Activated T-cell treated with anti-CD3 and anti-CD28 coated beads, Interleukin-2, amount 50 U/mL, for 72 hours (primary cell): ENCODE measurements around the gene SERPINE2. TPM values are rescaled to one million over a fixed set of nuclear protein-coding genes. Genes with fewer than 3 reads are reported as not detected.

ENCODE experiments used
- ATAC-seq, 2 donors: fragments of 150-1000 bp; cut with Tn5 transposase; replicated peaks in 1 of 2; 2 replicates each; pipeline ENCODE4 v1.10.0; 2021; ENCODE audit warnings: moderate library complexity in 2 of 2, mild to moderate bottlenecking in 1 of 2
- DNase-seq, 2 donors: peaks; one replicate each; pipeline ENCODE4 v3.0.0; 2021 to 2022; ENCODE audit warnings: mixed read lengths in 1 of 2
- H3K27ac Mint-ChIP-seq: one replicate; pipeline ENCODE4 v1.8.0; 2022; ENCODE audit warnings: mild to moderate bottlenecking, moderate library complexity, mixed read lengths
- H3K27me3 Mint-ChIP-seq: one replicate; pipeline ENCODE4 v1.8.0; 2022; ENCODE audit warnings: low read depth, mixed read lengths
- H3K36me3 Mint-ChIP-seq, 2 donors: one replicate each; pipeline ENCODE4 v1.8.0; 2022; ENCODE audit warnings: mixed read lengths in 2 of 2, mild to moderate bottlenecking in 1 of 2; ENCODE audit not compliant: insufficient read depth in 2 of 2
- H3K4me1 Mint-ChIP-seq: one replicate; pipeline ENCODE4 v1.8.0; 2022; ENCODE audit warnings: low read depth, mixed read lengths
- H3K4me3 Mint-ChIP-seq, 2 donors: one replicate each; pipeline ENCODE4 v1.8.0; 2022; ENCODE audit warnings: mild to moderate bottlenecking in 2 of 2, mixed read lengths in 2 of 2, moderate library complexity in 2 of 2
- H3K9me3 Mint-ChIP-seq, 2 donors: one replicate each; pipeline ENCODE4 v1.8.0; 2022; ENCODE audit warnings: mixed read lengths in 2 of 2
- total RNA-seq, 2 donors: library from RNA; stranded (reverse); gene quantifications; one replicate each; pipeline ENCODE4 v1.2.3, GENCODE V29; 2022

Gene SERPINE2
- total RNA-seq, 2 donors from 2014 or later: 62.9 to 81.6 TPM

- Mint-ChIP-seq H3K27ac (peak overlapping the region; percentile 11), H3K4me1 (peaks cover 78% of the 10 kb centered on the region), H3K9me3 (peaks cover 4 to 7% of the 10 kb centered on the region in 2 donors), H3K27me3 (no peaks in the 10 kb centered on the region), H3K36me3 (peaks cover 21 to 25% of the 10 kb centered on the region in 2 donors), H3K4me3 (peak overlapping the region; percentile 52 to 69)
- ATAC-seq (peak; percentile 31 to 43), DNase-seq (no peak)
Measured at GRCh38 chr2:223936862-223937326, 102.2 kb downstream of the SERPINE2 start.

- no peak for ATAC-seq
- peak overlapping the region; percentile 10 to 35 for H3K4me3 Mint-ChIP-seq
Measured at GRCh38 chr2:223935459-223936125, 103.5 kb downstream of the SERPINE2 start.

GRCh38 chr2:223934870-223935269 is 104.2 kb downstream of the SERPINE2 start:
- Mint-ChIP-seq H3K4me1 (peaks cover 85% of the 10 kb centered on the region), H3K27me3 (no peaks in the 10 kb centered on the region), H3K27ac (no peak overlapping the region), H3K36me3 (peaks cover 16 to 19% of the 10 kb centered on the region in 2 donors), H3K4me3 (no peak overlapping the region), H3K9me3 (peaks cover 4% of the 10 kb centered on the region in 2 donors)
- no peak for DNase-seq
- no peak for ATAC-seq

More at GRCh38 chr2:223935459-223936125, 103.5 kb downstream of the SERPINE2 start:
- Mint-ChIP-seq H3K36me3 (peaks cover 16 to 20% of the 10 kb centered on the region in 2 donors), H3K27me3 (no peaks in the 10 kb centered on the region), H3K27ac (peak overlapping the region; percentile 0), H3K4me1 (peaks cover 79% of the 10 kb centered on the region), H3K9me3 (peaks cover 4% of the 10 kb centered on the region in 2 donors)
- DNase-seq: no peak

- Mint-ChIP-seq H3K27me3 (no peaks in the 10 kb centered on the region), H3K9me3 (no peaks in the 10 kb centered on the region), H3K36me3 (peaks cover 2 to 9% of the 10 kb centered on the region in 2 donors), H3K4me1 (peaks cover 85% of the 10 kb centered on the region), H3K4me3 (peak overlapping the region in 1 of 2 donors; percentile 16), H3K27ac (no peak overlapping the region)
- DNase-seq: no peak
- no peak for ATAC-seq
Measured at GRCh38 chr2:223932816-223933800, 106.0 kb downstream of the SERPINE2 start.

GRCh38 chr2:223930103-223930976 is 108.7 kb downstream of the SERPINE2 start:
- H3K36me3 Mint-ChIP-seq: peaks cover 3 to 11% of the 10 kb centered on the region in 2 donors
- no peaks in the 10 kb centered on the region for H3K27me3 Mint-ChIP-seq
- H3K27ac Mint-ChIP-seq: no peak overlapping the region
- no peaks in the 10 kb centered on the region for H3K9me3 Mint-ChIP-seq
- peak; percentile 37 to 51 for ATAC-seq
- peak overlapping the region; percentile 60 to 75 for H3K4me3 Mint-ChIP-seq
- H3K4me1 Mint-ChIP-seq: peaks cover 75% of the 10 kb centered on the region
- DNase-seq: no peak

- no peak for DNase-seq
- peaks cover 69% of the 10 kb centered on the region for H3K4me1 Mint-ChIP-seq
Measured at GRCh38 chr2:223929571-223930102, 109.4 kb downstream of the SERPINE2 start.

GRCh38 chr2:223928113-223929006 is 110.7 kb downstream of the SERPINE2 start:
- H3K4me3 Mint-ChIP-seq: no peak overlapping the region

More at GRCh38 chr2:223929571-223930102, 109.4 kb downstream of the SERPINE2 start:
- ATAC-seq: peak; percentile 70 to 76
- Mint-ChIP-seq H3K27ac (no peak overlapping the region), H3K4me3 (peak overlapping the region; percentile 60 to 75), H3K9me3 (no peaks in the 10 kb centered on the region), H3K36me3 (peaks cover 3 to 9% of the 10 kb centered on the region in 2 donors), H3K27me3 (no peaks in the 10 kb centered on the region)

GRCh38 chr2:223925106-223925505 is 114.0 kb downstream of the SERPINE2 start:
- H3K9me3 Mint-ChIP-seq: no peaks in the 10 kb centered on the region
- H3K4me3 Mint-ChIP-seq: no peak overlapping the region
- no peak overlapping the region for H3K27ac Mint-ChIP-seq
- peaks cover 54% of the 10 kb centered on the region for H3K4me1 Mint-ChIP-seq
- no peak for ATAC-seq
- peaks cover 5 to 8% of the 10 kb centered on the region in 2 donors for H3K36me3 Mint-ChIP-seq
- H3K27me3 Mint-ChIP-seq: no peaks in the 10 kb centered on the region
- no peak for DNase-seq

More at GRCh38 chr2:223928113-223929006, 110.7 kb downstream of the SERPINE2 start:
- H3K36me3 Mint-ChIP-seq: peaks cover 3 to 8% of the 10 kb centered on the region in 2 donors
- no peaks in the 10 kb centered on the region for H3K27me3 Mint-ChIP-seq
- ATAC-seq: no peak
- no peak overlapping the region for H3K27ac Mint-ChIP-seq
- peaks cover 63% of the 10 kb centered on the region for H3K4me1 Mint-ChIP-seq
- no peaks in the 10 kb centered on the region for H3K9me3 Mint-ChIP-seq
- DNase-seq: no peak

Other genes with a start within 250 kb of the SERPINE2 start
- gene AP1S3, start 201.7 kb downstream of the SERPINE2 start, total RNA-seq: 1 to 10 TPM; 5.2 to 5.6 TPM
- 10 to 100 TPM; 57.4 to 61.7 TPM for gene WDFY1, start 94.0 kb downstream of the SERPINE2 start, total RNA-seq
- gene MRPL44, start 81.8 kb downstream of the SERPINE2 start, total RNA-seq: 10 to 100 TPM; 34.0 to 36.8 TPM